Trophoblast cell (in vitro differentiated cells and primary cell): ENCODE results near the gene BICC1.

Experiments used
- DNase-seq, 2 donors: peaks; one replicate each; pipeline ENCODE4 v3.0.0-alpha.2; 2016
- H2AFZ ChIP-seq: 2 replicates; pipeline ENCODE4 v1.6.1; 2013; ENCODE audit warnings: low read length, moderate library complexity, mild to moderate bottlenecking; ENCODE audit not compliant: insufficient read depth, poor library complexity
- H2AK5ac ChIP-seq: 2 replicates; pipeline ENCODE4 v1.6.1; 2013; ENCODE audit warnings: mild to moderate bottlenecking, low read length
- H2BK120ac ChIP-seq: 2 replicates; pipeline ENCODE4 v1.6.1; 2013; ENCODE audit warnings: low read length, mild to moderate bottlenecking, moderate library complexity; ENCODE audit not compliant: insufficient read depth, poor library complexity
- H2BK12ac ChIP-seq: 2 replicates; pipeline ENCODE4 v1.6.1; 2013; ENCODE audit warnings: mild to moderate bottlenecking, low read length, moderate library complexity
- H2BK5ac ChIP-seq: 2 replicates; pipeline ENCODE4 v1.6.1; 2013; ENCODE audit warnings: low read length, low read depth, moderate library complexity, mild to moderate bottlenecking; ENCODE audit not compliant: poor library complexity
- H3K14ac ChIP-seq: 2 replicates; pipeline ENCODE4 v1.6.1; 2013; ENCODE audit warnings: mild to moderate bottlenecking, low read length
- H3K18ac ChIP-seq: 2 replicates; pipeline ENCODE4 v1.6.1; 2013; ENCODE audit warnings: mild to moderate bottlenecking, low read length
- H3K23ac ChIP-seq: 2 replicates; pipeline ENCODE4 v1.6.1; 2013; ENCODE audit warnings: low read length
- H3K27ac ChIP-seq: 2 replicates; pipeline ENCODE4 v1.5.1; 2013; ENCODE audit warnings: low read depth, mild to moderate bottlenecking, inconsistent platforms, low read length, moderate library complexity
- H3K27me3 ChIP-seq: 2 replicates; pipeline ENCODE4 v1.6.1; 2013; ENCODE audit warnings: inconsistent platforms, mild to moderate bottlenecking, low read length, moderate library complexity; ENCODE audit not compliant: insufficient read depth
- H3K36me3 ChIP-seq, 2 experiments: 1 replicate in 1 of 2; 2 replicates in 1 of 2; pipeline ENCODE4 v1.6.1; 2013; ENCODE audit warnings: low read length in 2 of 2, mild to moderate bottlenecking in 2 of 2, moderate library complexity in 1 of 2; ENCODE audit not compliant: insufficient read depth in 2 of 2, control insufficient read depth in 1 of 2
- H3K4ac ChIP-seq: 2 replicates; pipeline ENCODE4 v1.6.1; 2013; ENCODE audit warnings: low read depth, mild to moderate bottlenecking, low read length, moderate library complexity
- H3K4me1 ChIP-seq, 2 experiments: 1 replicate in 1 of 2; 2 replicates in 1 of 2; pipeline ENCODE4 v1.6.1; 2013; ENCODE audit warnings: low read length in 2 of 2, mild to moderate bottlenecking in 2 of 2, moderate library complexity in 1 of 2; ENCODE audit not compliant: insufficient read depth in 2 of 2, control insufficient read depth in 1 of 2
- H3K4me2 ChIP-seq: 2 replicates; pipeline ENCODE4 v1.6.1; 2013; ENCODE audit warnings: inconsistent platforms, mild to moderate bottlenecking, low read length, moderate library complexity
- H3K4me3 ChIP-seq: 2 replicates; pipeline ENCODE4 v1.5.1; 2013; ENCODE audit warnings: mild to moderate bottlenecking, low read depth, low read length, inconsistent platforms
- H3K79me1 ChIP-seq: one replicate; pipeline ENCODE4 v1.6.1; 2013; ENCODE audit warnings: low read length
- H3K79me2 ChIP-seq: 2 replicates; pipeline ENCODE4 v1.6.1; 2013; ENCODE audit warnings: low read length, mild to moderate bottlenecking; ENCODE audit not compliant: control insufficient read depth, insufficient read depth, poor library complexity
- H3K9ac ChIP-seq: 2 replicates; pipeline ENCODE4 v1.6.1; 2013; ENCODE audit warnings: mild to moderate bottlenecking, low read length
- H3K9me3 ChIP-seq: 2 replicates; pipeline ENCODE4 v1.6.1; 2013; ENCODE audit warnings: low read depth, mild to moderate bottlenecking, control low read depth, inconsistent platforms, low read length; ENCODE audit not compliant: insufficient read depth
- H4K12ac ChIP-seq: 2 replicates; pipeline ENCODE4 v1.6.1; 2013; ENCODE audit warnings: low read depth, mild to moderate bottlenecking, low read length, moderate library complexity
- H4K8ac ChIP-seq: 2 replicates; pipeline ENCODE4 v1.6.1; 2013; ENCODE audit warnings: low read depth, mild to moderate bottlenecking, low read length, moderate library complexity
- H4K91ac ChIP-seq: one replicate; pipeline ENCODE4 v1.6.1; 2013; ENCODE audit warnings: low read depth, mild to moderate bottlenecking, low read length, moderate library complexity
- WGBS: extraction: QIAGEN DNeasy Blood & Tissue Kit; methylation state at CpG from one replicate; pipeline ENCODE4 v1.1.7; 2013; ENCODE audit warnings: missing lambda C conversion rate; ENCODE audit not compliant: insufficient read length, insufficient coverage; ENCODE audit errors: extremely low coverage; 5-methylcytosine and 5-hydroxymethylcytosine counted together

The BICC1 gene

DNA sequence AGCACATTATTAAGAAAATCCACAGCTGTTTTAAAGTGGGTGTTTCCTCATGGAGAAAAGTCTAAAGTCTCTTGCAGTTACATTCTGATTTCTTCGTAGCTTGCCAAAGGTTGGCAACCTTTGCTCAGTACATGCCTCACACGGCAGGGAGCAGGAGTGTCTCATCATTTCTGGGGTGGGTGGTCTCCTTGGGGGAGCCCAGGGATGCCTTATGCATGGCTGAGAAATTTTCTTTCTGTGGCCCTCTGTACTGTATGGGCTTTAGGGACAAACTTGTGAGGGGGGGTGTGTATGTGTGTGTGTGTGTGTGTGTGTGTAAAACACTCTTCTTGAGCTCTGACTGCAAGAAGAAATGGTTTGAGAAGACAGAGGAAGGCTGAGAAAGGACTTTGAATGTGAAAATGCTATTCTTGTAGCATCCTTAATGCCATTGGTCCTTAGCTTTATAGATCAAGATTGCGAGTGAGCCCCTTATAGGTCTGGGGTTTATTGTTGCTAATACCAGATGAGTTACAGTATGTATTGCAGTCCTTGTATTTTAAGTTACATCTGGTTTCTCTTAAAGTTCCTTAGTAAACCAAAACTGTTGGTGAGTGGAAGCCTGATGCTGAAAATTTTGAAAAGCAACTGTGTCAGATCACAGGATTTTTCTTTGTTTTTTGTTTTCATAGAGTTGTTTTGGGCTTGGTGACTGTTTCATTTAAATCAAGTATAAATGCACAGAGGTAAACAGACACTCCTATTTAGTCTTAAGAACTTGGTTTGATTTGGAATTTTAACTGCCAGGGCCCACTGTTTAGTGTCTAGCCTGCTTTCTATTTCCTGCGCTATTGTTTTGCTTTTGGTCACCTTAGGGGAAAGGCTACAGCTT lies 242.0 kb downstream of the BICC1 start:
- H2BK5ac ChIP-seq, result no peak overlapping the region
- no CpG with 5 or more reads among the region's 4 CpGs for WGBS
- H2AK5ac ChIP-seq, result no peak overlapping the region

DNA sequence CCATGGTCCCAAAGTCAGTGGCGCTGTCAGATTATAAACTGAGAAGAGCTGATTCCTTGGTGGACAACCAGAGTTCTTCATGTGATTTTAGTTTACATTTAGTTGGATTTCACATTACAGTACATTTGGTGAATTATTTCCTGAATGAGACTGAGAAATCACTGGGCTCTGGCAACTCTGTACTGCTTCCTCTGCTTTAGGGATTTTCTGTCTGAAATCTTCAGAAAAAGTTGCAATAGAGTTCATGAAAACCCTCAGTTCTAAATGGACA lies 242.6 kb downstream of the BICC1 start:
- no peak overlapping the region for H3K4ac ChIP-seq
- H3K14ac ChIP-seq, result no peak overlapping the region
- H3K4me1 ChIP-seq, result peaks cover 2 to 4% of the 10 kb centered on the region in 2 experiments
- H3K18ac ChIP-seq, result no peak overlapping the region
- no peaks in the 10 kb centered on the region for H3K27me3 ChIP-seq
- no peak overlapping the region for H3K9ac ChIP-seq
- H4K8ac ChIP-seq, result no peak overlapping the region
- no peak overlapping the region for H2BK120ac ChIP-seq
- H3K79me2 ChIP-seq, result no peaks in the 10 kb centered on the region
- no peak for DNase-seq
- no peak overlapping the region for H2BK5ac ChIP-seq
- no CpG with 5 or more reads among the region's 1 CpG for WGBS
- H2AFZ ChIP-seq, result no peak overlapping the region
- H3K23ac ChIP-seq, result no peak overlapping the region
- no peak overlapping the region for H3K4me2 ChIP-seq
- no peaks in the 10 kb centered on the region for H3K36me3 ChIP-seq
- H3K79me1 ChIP-seq, result no peaks in the 10 kb centered on the region
- no peak overlapping the region for H2AK5ac ChIP-seq
- H3K27ac ChIP-seq, result no peak overlapping the region
- H4K91ac ChIP-seq, result no peak overlapping the region
- H2BK12ac ChIP-seq, result no peak overlapping the region
- H3K9me3 ChIP-seq, result no peaks in the 10 kb centered on the region
- H4K12ac ChIP-seq, result no peak overlapping the region
- H3K4me3 ChIP-seq, result no peak overlapping the region

More for the DNA sequence above, 242.0 kb downstream of the BICC1 start:
- Histone ChIP-seq H3K4me2 (no peak overlapping the region), H2BK120ac (no peak overlapping the region), H3K23ac (no peak overlapping the region), H3K79me2 (no peaks in the 10 kb centered on the region), H2AFZ (no peak overlapping the region), H3K9ac (no peak overlapping the region), H4K12ac (no peak overlapping the region), H3K14ac (no peak overlapping the region), H3K9me3 (no peaks in the 10 kb centered on the region), H3K4me1 (peaks cover 2 to 4% of the 10 kb centered on the region in 2 experiments), H4K8ac (no peak overlapping the region), H3K27ac (no peak overlapping the region), H3K79me1 (no peaks in the 10 kb centered on the region), H3K4ac (no peak overlapping the region), H3K27me3 (no peaks in the 10 kb centered on the region), H2BK12ac (no peak overlapping the region), H3K4me3 (no peak overlapping the region), H3K36me3 (no peaks in the 10 kb centered on the region), H3K18ac (no peak overlapping the region), H4K91ac (no peak overlapping the region)
- no peak for DNase-seq

DNA sequence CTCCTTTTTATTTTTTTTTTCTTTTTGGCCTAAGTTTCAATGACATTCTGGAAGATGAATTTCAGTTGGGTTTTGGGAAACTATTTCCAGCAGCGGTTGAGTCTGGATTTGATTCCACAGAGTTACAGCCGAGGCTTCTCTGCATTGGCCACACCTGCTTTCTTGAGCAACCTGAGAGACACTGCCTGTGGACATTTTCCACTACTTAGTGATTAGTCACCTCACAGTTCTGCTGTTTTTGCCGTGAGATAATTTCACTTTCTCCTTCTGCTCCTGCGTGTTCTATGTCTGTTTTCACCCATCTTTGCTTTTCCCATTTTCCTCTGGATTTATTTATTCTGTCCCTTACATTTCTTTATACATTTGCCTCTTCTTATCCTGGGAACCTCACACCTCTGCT lies 243.0 kb downstream of the BICC1 start:
- Histone ChIP-seq H3K27me3 (no peaks in the 10 kb centered on the region), H3K79me1 (no peaks in the 10 kb centered on the region), H3K4me3 (no peak overlapping the region), H2BK12ac (no peak overlapping the region), H2BK120ac (no peak overlapping the region), H3K4me2 (no peak overlapping the region), H3K27ac (no peak overlapping the region), H4K91ac (no peak overlapping the region), H3K4me1 (peaks cover 2 to 4% of the 10 kb centered on the region in 2 experiments), H3K9ac (no peak overlapping the region), H2AFZ (no peak overlapping the region), H3K9me3 (no peaks in the 10 kb centered on the region), H3K18ac (no peak overlapping the region), H3K14ac (no peak overlapping the region), H4K12ac (no peak overlapping the region), H3K79me2 (no peaks in the 10 kb centered on the region), H3K23ac (no peak overlapping the region), H2AK5ac (no peak overlapping the region), H2BK5ac (no peak overlapping the region), H3K36me3 (no peaks in the 10 kb centered on the region), H3K4ac (no peak overlapping the region), H4K8ac (no peak overlapping the region)
- no CpG with 5 or more reads among the region's 4 CpGs for WGBS
- peak; percentile 56 to 81 for DNase-seq

DNA sequence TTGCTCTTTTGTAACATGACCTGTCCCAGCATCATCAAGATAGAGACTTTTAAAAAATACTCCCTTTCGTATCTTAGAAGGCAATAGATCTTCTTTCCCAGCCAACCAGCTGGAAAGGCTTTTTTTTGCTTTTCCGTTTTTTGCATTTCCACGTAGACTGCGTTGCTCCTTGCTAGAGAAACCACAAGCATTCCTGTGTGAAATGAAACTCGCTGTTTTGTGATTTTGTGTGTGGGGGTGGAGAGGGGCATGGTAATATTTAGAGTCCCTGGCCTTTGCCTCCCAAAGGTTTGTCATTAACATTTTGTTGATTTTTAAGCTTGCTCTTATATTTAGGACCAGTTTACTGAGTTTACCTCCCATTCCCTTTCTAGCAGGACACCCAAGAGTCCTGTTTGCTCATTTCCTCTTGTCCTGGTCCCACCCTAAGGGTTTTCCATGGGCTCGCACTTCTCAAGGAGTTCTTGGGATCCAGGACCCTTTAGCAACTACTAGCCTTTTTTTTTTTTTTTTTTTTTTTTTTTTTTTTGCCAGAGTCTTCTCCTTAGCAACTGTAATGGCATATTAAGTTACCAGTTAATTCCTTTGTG lies 243.6 kb downstream of the BICC1 start:
- no peak overlapping the region for H3K4me3 ChIP-seq
- H2AK5ac ChIP-seq, result no peak overlapping the region
- H3K18ac ChIP-seq, result no peak overlapping the region
- no peak overlapping the region for H3K4ac ChIP-seq
- H3K27ac ChIP-seq, result no peak overlapping the region
- no peak overlapping the region for H4K8ac ChIP-seq
- H3K9me3 ChIP-seq, result no peaks in the 10 kb centered on the region
- no peaks in the 10 kb centered on the region for H3K79me2 ChIP-seq
- H3K27me3 ChIP-seq, result no peaks in the 10 kb centered on the region
- H4K91ac ChIP-seq, result no peak overlapping the region
- WGBS, result no CpG with 5 or more reads among the region's 6 CpGs
- no peak overlapping the region for H2BK5ac ChIP-seq
- no peaks in the 10 kb centered on the region for H3K36me3 ChIP-seq
- no peak overlapping the region for H3K9ac ChIP-seq
- no peak overlapping the region for H3K23ac ChIP-seq
- H2AFZ ChIP-seq, result no peak overlapping the region
- no peak overlapping the region for H4K12ac ChIP-seq
- DNase-seq, result peak in 1 of 2 donors; percentile 33
- peaks cover 2 to 4% of the 10 kb centered on the region in 2 experiments for H3K4me1 ChIP-seq
- no peak overlapping the region for H2BK12ac ChIP-seq
- H3K79me1 ChIP-seq, result no peaks in the 10 kb centered on the region
- H3K14ac ChIP-seq, result no peak overlapping the region
- H3K4me2 ChIP-seq, result peak overlapping the region; percentile 32
- H2BK120ac ChIP-seq, result no peak overlapping the region
